HUES48 (cell line): ENCODE data around the gene AMIGO1.
A peak's percentile ranks its signal among the peaks of the same experiment; 100 is the strongest.

Source experiments
- H3K27ac ChIP-seq: one replicate; pipeline ENCODE4 v1.7.0; 2013; ENCODE audit warnings: low read depth, low read length, inconsistent platforms
- H3K27me3 ChIP-seq: 2 replicates; pipeline ENCODE4 v1.6.1; 2013; ENCODE audit warnings: mild to moderate bottlenecking, low read length; ENCODE audit not compliant: control insufficient read depth, insufficient read depth
- H3K36me3 ChIP-seq: 2 replicates; pipeline ENCODE4 v1.6.1; 2013; ENCODE audit warnings: low read length; ENCODE audit not compliant: control insufficient read depth, insufficient read depth
- H3K4me1 ChIP-seq: 2 replicates; pipeline ENCODE4 v1.6.1; 2013; ENCODE audit warnings: mild to moderate bottlenecking, low read length; ENCODE audit not compliant: control insufficient read depth, insufficient read depth
- H3K4me3 ChIP-seq: 2 replicates; pipeline ENCODE4 v1.5.1; 2013; ENCODE audit warnings: mild to moderate bottlenecking, low read depth, low read length
- H3K9ac ChIP-seq: 2 replicates; pipeline ENCODE4 v1.6.1; 2013; ENCODE audit warnings: mild to moderate bottlenecking, low read depth, low read length, moderate library complexity
- H3K9me3 ChIP-seq: 2 replicates; pipeline ENCODE4 v1.6.1; 2013; ENCODE audit warnings: low read length; ENCODE audit not compliant: control insufficient read depth, insufficient read depth

AMIGO1 gene, protein sequence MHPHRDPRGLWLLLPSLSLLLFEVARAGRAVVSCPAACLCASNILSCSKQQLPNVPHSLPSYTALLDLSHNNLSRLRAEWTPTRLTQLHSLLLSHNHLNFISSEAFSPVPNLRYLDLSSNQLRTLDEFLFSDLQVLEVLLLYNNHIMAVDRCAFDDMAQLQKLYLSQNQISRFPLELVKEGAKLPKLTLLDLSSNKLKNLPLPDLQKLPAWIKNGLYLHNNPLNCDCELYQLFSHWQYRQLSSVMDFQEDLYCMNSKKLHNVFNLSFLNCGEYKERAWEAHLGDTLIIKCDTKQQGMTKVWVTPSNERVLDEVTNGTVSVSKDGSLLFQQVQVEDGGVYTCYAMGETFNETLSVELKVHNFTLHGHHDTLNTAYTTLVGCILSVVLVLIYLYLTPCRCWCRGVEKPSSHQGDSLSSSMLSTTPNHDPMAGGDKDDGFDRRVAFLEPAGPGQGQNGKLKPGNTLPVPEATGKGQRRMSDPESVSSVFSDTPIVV

DNA sequence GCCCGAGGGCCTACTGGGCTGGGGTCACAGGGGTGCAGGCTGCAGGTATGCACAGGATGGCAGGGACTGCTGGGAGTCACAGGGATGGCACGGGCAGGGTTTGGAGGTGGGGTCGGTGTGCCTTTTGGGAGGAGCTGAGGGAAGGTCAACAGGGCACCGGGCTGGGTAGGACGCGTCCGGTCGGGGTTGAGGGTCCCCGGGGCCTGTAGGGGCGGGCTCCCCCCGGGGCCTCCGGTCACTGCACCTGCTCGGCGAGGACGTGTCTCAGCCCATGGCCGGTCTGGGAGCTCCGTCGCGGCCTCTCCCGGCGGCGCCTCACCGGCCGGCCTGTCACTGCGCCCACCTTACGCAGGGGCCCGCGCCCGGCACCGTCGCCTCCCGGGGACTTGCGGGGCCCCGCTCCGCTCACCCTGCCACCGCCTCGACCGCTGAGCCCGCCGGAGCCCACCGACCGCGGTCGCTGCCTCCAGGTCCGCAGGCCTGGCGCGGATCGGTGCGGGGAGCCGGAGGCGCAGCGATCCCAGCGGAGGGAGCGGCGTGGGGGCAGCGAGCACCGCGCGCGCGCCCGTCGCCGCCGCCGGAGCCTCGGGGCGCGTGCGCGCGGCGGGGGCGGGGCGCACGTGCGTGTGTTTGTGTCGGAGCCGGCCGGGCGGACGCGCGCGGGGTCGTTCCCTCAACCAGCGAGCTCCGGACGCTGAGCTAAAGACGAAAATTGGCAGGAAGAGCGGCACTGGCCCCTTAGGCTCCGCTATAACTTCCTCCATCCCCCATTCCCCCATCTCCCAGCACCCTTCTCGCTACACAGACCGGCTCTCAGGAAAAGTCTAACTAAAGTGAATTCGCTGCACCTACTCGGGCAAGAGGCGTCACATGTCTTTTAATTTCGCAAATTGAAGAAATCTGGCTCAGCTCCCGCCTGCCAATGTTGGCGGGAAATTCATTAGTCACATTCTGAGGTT lies at the start of gene AMIGO1:
AMIGO1 (minus strand) TSS at position 552 of the 959 bp plus-strand sequence. CDS start 815 bp downstream, outside the sequence.
- peaks cover 38% of the 10 kb centered on the region for H3K27me3 ChIP-seq
- H3K36me3 ChIP-seq, result no peaks in the 10 kb centered on the region
- peak within 1 kb of the TSS; percentile 85 for H3K4me3 ChIP-seq
- H3K9me3 ChIP-seq, result no peaks in the 10 kb centered on the region
- H3K9ac ChIP-seq, result no peak within 1 kb of the TSS
- no peak within 1 kb of the TSS for H3K27ac ChIP-seq
- H3K4me1 ChIP-seq, result peaks cover 5% of the 10 kb centered on the region

DNA sequence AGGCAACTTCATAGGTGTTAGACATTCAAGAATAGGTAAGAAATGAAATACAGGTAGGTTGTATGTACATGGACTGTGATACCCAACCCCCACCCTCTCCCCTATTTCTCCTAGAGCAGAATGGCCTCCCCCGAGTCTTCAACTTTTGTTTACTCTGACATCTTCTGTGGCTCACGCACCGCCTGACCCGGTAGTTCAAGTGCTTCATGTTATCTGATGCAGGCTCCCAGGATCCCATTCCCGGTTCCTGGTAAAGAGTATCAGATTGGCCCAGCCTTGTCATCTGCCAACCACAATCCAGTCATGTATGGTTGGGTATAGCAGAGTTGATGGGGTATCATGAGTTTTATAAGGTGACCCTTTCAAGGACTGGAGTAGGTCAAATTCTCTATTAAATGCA lies 48.0 kb upstream of the AMIGO1 start:
- Histone ChIP-seq H3K36me3 (no peaks in the 10 kb centered on the region), H3K9ac (no peak overlapping the region), H3K27ac (no peak overlapping the region), H3K9me3 (no peaks in the 10 kb centered on the region), H3K4me3 (no peak overlapping the region), H3K27me3 (no peaks in the 10 kb centered on the region), H3K4me1 (peaks cover 11% of the 10 kb centered on the region; the same call in 1 of the 2 replicates)

DNA sequence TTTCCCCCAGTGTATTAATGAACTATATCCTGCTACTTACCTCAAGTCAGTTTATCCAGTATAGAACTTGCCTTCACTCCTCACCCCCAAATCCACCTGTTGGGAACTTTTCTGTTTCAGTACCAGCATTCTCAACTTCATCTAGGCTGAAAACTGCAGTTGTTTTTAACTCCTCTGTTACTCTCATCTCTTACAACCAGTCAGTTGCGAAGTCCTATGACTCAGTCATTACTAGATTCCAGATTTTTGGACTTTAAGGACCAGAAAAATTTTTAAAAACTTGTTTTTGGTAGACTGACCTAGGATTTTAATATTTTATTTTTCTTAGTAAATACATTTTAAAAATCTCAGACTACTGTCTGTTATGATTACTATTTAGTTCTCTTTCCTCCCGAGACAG lies 47.0 kb upstream of the AMIGO1 start:
- Histone ChIP-seq H3K27ac (no peak overlapping the region), H3K4me1 (0 out of 2 replicates have a peak, but pooled peaks cover 2% of the 10 kb centered on the region), H3K9ac (no peak overlapping the region), H3K36me3 (no peaks in the 10 kb centered on the region), H3K9me3 (no peaks in the 10 kb centered on the region), H3K4me3 (no peak overlapping the region), H3K27me3 (no peaks in the 10 kb centered on the region)

DNA sequence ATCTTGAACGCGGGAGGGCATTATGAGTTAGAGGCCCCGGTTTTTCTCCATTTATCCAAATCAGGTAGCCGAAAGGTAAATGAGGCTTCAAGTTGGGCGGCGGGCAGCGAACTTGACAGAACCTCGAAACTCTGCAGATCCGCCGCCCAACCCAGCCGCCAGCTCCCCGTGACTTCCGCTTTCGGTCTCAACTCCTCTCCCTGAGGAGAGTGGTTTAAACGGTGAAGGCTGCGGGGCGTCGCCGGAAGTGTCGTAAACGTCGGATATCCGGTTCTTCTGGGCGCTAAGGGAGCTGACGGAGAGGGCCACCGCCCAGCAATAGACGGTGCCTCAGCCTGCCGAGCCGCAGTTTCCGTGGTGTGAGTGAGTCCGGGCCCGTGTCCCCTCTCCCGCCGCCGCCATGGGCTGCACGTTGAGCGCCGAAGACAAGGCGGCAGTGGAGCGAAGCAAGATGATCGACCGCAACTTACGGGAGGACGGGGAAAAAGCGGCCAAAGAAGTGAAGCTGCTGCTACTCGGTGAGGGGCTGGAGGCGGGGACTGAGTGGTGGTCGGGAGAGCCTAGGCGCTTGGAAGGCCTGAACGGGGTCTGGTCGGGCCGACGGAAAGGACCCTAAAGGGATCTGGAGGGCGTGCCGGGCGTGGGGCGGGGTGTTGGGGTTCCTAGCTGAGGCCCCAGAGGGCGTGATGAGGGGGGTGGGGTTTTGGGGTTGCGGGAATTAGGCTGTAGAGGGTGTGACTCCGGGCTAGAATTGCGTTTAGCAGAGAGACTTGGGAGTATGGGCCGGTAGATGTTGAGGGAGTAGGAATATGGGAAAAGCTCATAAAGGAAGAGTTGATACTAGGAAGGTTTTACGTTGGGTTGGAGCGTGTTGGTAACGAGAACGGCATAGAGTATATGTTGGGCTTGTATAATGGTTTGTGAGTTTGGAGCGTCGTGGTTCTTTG lies 39.1 kb upstream of the AMIGO1 start, which contains the start of gene GNAI3:
GNAI3 (plus strand) TSS at position 295 of the 947 bp plus-strand sequence; CDS start at position 401, 106 bp downstream.
- Histone ChIP-seq H3K4me3 (peak within 1 kb of the TSS; percentile 99), H3K4me1 (peaks cover 20% of the 10 kb centered on the region), H3K27ac (peak within 1 kb of the TSS; percentile 94), H3K36me3 (no peaks in the 10 kb centered on the region), H3K9me3 (no peaks in the 10 kb centered on the region), H3K9ac (peak within 1 kb of the TSS; percentile 83), H3K27me3 (no peaks in the 10 kb centered on the region)

DNA sequence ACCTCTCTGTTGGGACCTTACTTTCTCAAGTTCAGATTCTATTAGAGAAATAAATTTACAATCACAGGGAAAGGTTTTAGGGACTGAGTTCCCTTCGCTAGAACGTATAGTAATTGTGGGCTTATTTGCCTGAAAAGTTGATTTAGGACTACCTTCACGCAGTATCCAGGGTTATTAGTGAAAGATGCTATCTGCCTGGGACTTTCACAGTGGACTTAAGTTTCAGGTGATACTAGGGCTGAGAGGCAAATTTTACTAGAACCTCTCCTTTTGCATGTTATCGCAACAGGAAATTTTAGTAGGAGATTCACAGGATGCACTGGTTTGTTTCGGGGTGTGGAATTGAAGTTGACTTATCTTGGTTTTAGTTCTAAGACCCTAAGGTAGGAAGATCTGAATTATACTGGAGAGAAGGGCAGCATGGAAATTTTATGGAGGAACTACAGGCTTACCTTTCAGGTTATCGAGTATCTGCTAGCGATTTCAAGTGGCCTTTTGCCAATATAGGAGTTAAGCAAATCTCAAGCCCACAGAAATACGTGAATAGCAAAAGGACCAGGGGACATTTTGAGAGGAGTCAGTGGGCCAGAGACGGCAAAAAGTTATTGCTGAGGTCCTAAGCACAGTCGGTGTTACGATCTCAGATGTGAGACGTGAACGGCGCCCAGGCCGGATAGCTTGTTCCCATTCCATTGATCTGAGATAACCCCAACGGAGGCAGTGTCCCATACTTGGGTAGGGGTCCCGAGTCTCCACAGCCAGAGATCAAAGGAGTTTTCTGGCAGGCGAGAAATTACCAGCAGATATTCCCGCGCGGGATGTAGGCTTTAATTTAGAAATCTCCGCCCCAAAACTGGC lies 38.2 kb upstream of the AMIGO1 start:
- no peaks in the 10 kb centered on the region for H3K27me3 ChIP-seq

DNA sequence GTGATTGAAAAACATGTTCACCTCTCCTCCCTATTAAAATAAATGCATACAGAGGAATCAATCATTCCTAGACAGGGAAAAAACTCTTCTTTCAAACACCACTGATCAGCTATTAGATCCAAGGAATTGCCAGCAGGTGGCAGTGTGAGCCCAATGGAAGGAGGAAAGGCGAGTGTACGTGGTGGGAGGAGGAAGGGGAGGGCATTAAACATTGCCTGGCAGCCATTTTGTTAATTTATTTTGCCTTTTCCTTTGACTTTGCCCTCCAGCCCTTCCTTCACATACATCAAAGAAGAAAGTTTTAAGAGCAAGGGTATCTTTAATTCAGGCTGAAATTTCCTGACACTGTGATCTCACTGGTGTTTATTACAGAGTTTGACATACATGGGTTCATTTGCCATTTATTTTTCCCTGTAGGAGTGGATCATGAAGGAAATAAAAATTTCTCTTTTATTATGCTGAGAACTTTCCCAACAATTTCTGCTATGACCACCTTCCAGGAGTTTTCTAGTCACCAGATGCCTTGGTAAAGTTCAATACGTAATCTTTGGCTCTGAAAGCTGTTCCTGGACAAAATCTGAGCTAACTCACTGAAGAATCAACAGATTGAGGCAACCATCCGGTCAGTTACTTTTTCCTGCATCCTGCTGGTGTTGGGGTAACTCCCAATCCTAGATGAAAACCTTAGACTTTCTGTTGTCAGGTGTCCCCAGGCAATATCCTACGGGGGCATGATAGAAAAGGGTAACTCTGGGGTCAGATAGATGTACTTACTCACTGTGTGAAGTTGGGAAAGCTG lies 37.0 kb upstream of the AMIGO1 start:
- H3K9me3 ChIP-seq, result no peaks in the 10 kb centered on the region
- no peaks in the 10 kb centered on the region for H3K27me3 ChIP-seq
- peaks cover 20% of the 10 kb centered on the region for H3K4me1 ChIP-seq
- H3K9ac ChIP-seq, result no peak overlapping the region; the same call in 1 of the 2 replicates
- H3K4me3 ChIP-seq, result peak overlapping the region; percentile 99; the same call in 1 of the 2 replicates
- H3K27ac ChIP-seq, result peak overlapping the region; percentile 67
- no peaks in the 10 kb centered on the region for H3K36me3 ChIP-seq

More for the DNA sequence above, 38.2 kb upstream of the AMIGO1 start:
- H3K4me1 ChIP-seq, result peaks cover 20% of the 10 kb centered on the region
- peak overlapping the region; percentile 99 for H3K4me3 ChIP-seq
- H3K9ac ChIP-seq, result peak overlapping the region; percentile 83
- H3K36me3 ChIP-seq, result no peaks in the 10 kb centered on the region
- no peaks in the 10 kb centered on the region for H3K9me3 ChIP-seq
- H3K27ac ChIP-seq, result peak overlapping the region; percentile 94

DNA sequence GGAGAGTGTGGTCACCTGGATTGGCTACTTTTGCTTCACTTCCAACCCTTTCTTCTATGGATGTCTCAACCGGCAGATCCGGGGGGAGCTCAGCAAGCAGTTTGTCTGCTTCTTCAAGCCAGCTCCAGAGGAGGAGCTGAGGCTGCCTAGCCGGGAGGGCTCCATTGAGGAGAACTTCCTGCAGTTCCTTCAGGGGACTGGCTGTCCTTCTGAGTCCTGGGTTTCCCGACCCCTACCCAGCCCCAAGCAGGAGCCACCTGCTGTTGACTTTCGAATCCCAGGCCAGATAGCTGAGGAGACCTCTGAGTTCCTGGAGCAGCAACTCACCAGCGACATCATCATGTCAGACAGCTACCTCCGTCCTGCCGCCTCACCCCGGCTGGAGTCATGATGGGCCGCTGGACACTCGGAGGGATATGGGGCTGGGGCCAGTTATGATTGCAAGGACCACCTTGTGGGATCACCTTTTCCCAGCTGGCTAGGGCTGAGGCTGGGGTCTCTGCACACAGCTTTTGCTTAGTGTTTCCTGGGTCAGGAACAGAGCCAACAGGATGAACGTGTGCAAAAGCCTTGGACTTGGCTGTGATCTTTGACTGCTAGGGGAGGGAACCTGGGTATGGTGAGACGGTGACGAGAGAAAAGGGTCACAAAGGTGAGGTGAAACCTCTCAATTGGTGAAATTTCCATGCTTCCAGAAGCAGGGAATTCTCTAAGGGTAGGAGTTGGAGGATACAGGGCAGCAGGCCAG lies 34.6 kb upstream of the AMIGO1 start:
- H3K4me3 ChIP-seq, result no peak overlapping the region
- no peak overlapping the region for H3K27ac ChIP-seq
- H3K36me3 ChIP-seq, result no peaks in the 10 kb centered on the region
- H3K9me3 ChIP-seq, result no peaks in the 10 kb centered on the region
- no peak overlapping the region for H3K9ac ChIP-seq
- H3K4me1 ChIP-seq, result peaks cover 18% of the 10 kb centered on the region
- no peaks in the 10 kb centered on the region for H3K27me3 ChIP-seq

DNA sequence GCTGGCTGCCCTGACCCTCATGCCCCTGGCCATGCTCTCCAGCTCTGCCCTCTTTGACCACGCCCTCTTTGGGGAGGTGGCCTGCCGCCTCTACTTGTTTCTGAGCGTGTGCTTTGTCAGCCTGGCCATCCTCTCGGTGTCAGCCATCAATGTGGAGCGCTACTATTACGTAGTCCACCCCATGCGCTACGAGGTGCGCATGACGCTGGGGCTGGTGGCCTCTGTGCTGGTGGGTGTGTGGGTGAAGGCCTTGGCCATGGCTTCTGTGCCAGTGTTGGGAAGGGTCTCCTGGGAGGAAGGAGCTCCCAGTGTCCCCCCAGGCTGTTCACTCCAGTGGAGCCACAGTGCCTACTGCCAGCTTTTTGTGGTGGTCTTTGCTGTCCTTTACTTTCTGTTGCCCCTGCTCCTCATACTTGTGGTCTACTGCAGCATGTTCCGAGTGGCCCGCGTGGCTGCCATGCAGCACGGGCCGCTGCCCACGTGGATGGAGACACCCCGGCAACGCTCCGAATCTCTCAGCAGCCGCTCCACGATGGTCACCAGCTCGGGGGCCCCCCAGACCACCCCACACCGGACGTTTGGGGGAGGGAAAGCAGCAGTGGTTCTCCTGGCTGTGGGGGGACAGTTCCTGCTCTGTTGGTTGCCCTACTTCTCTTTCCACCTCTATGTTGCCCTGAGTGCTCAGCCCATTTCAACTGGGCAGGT lies 33.9 kb upstream of the AMIGO1 start:
- no peak overlapping the region for H3K9ac ChIP-seq
- H3K4me1 ChIP-seq, result peaks cover 18% of the 10 kb centered on the region
- H3K36me3 ChIP-seq, result no peaks in the 10 kb centered on the region
- no peak overlapping the region for H3K27ac ChIP-seq
- H3K27me3 ChIP-seq, result no peaks in the 10 kb centered on the region
- no peak overlapping the region for H3K4me3 ChIP-seq
- no peaks in the 10 kb centered on the region for H3K9me3 ChIP-seq
